ENCODE data around the gene KANSL1. TPM values are rescaled to one million over a fixed set of nuclear protein-coding genes. Genes with fewer than 3 reads are reported as not detected.
A peak's percentile ranks its signal among the peaks of the same experiment; 100 is the strongest.
"Not testable (repeated sequence)": the region's sequence is repeated elsewhere in the genome, so short reads cannot be mapped to it uniquely, and the experiment has no call there.

KANSL1 gene, protein sequence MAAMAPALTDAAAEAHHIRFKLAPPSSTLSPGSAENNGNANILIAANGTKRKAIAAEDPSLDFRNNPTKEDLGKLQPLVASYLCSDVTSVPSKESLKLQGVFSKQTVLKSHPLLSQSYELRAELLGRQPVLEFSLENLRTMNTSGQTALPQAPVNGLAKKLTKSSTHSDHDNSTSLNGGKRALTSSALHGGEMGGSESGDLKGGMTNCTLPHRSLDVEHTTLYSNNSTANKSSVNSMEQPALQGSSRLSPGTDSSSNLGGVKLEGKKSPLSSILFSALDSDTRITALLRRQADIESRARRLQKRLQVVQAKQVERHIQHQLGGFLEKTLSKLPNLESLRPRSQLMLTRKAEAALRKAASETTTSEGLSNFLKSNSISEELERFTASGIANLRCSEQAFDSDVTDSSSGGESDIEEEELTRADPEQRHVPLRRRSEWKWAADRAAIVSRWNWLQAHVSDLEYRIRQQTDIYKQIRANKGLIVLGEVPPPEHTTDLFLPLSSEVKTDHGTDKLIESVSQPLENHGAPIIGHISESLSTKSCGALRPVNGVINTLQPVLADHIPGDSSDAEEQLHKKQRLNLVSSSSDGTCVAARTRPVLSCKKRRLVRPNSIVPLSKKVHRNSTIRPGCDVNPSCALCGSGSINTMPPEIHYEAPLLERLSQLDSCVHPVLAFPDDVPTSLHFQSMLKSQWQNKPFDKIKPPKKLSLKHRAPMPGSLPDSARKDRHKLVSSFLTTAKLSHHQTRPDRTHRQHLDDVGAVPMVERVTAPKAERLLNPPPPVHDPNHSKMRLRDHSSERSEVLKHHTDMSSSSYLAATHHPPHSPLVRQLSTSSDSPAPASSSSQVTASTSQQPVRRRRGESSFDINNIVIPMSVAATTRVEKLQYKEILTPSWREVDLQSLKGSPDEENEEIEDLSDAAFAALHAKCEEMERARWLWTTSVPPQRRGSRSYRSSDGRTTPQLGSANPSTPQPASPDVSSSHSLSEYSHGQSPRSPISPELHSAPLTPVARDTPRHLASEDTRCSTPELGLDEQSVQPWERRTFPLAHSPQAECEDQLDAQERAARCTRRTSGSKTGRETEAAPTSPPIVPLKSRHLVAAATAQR (N-terminal part only)
- total RNA-seq = 10 to 100 TPM; 29.4 to 40.7 TPM
- long read RNA-seq, partial matches to known transcripts = 2 of 12 reads
- long read RNA-seq, other reads (novel, unspliced or antisense) = 9 of 12 reads

DNA sequence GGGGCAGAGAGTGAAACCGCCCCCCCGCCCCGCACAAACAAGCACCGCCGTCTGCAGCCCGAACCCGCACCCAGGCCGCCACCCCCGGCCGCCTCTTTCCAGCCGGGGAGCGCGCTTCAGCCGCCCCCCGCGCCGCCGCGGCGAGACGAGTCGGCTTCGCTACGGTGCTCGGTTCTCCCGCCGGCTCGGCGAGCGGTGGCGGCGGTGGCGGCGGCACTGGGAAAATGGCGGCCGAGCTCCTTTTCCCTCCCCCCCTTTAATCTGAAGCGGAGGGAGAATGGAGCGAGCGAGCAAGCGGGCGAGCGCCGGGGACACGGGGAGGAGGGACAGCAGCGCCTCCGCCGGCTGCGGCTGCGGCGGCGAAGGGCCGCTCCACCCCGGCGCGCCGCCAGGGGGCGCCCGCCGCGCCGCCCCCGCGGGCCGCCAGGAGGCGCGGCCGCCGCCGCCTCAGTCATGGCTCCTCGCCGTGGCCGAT, at the start of gene KANSL1:
Gene KANSL1, minus strand, starts transcription at position 279 of the 475 bp plus-strand sequence. CDS start 21,286 bp downstream, outside the sequence.
- peak; percentile 92 for DNase-seq
- intact Hi-C loops (cut with DNase I) = loop anchor here in 1 of 2 donors (10.0 kb wide), 1 partner anchor 148 kb away; no protein-coding TSS in a partner anchor
- ATAC-seq = peak; percentile 79 to 84

DNA sequence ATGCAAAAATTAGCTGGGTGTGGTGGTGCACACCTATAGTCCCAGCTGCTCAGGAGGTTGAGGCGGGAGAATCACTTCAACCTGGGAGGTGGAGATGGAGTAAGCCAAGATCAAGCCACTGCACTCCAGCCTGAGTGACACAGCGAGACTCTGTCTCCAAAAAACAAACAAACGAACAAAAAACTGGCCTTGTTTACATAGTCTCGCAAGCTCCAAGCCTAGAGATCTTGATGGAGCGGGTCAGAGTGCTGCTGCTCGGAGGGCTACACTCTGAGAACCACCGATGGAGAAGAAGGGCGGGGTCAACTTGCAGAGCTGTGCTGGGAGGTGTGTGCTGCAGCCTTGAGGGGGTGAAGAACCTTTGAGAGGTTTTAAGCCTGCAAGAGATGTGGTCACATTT, 38.1 kb upstream of the KANSL1 start:
- intact Hi-C loops (cut with DNase I); ATAC-seq: not testable (repeated sequence)

DNA sequence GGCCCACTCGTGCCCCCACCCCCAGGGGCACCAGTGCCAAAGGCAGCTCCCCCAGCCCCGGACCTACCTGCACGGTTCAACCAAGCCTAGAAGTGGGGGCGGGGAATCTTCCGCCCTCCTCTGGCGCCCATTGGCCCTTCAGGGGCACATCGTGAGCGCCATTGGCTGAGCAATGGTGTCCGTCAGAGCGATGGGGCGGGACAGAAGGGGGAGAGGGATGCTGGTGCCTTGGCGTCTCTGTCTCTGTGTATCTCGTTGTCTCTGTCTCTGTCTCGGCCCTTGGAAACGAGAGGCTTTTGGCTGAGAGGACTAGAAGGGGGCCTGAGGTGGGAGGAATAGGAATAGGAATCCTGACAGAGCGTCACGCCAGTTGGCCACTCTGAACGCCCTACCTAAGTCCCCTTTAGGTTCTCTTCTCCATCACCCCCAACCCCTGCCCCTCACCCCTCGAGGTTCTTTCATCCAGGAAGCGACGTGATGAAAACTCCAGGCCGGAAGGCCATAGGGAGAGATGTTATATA, 32.1 kb upstream of the KANSL1 start:
- peak; percentile 96 for DNase-seq
- peak; percentile 100 for ATAC-seq
- intact Hi-C loops (cut with DNase I) = not testable (repeated sequence)

More for the DNA sequence above, 38.1 kb upstream of the KANSL1 start:
- not testable (repeated sequence) for DNase-seq

DNA sequence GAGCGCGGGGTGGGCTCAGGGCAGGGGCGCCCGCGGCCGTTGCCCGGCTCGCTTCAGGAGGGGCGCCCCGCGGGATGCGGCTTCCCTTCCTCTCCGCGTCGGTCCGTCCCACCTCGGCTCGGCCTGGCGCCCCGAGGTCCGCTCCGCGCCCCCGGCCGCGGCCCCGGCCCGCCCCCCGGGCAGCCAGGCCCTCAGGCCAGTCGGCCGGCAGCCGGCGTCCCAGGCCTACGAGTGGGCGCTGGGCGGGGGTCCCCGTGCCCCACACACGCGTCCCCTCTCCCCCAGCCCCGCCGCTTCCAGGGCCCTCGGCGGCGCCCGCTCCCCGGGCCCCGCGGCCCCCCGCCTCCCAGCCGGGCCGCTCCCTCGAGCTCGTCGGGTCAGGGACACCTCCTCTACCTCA, 31.6 kb upstream of the KANSL1 start:
- ATAC-seq (peak; percentile 60 to 63), DNase-seq (peak; percentile 36)
- intact Hi-C loops (cut with DNase I) = not testable (repeated sequence)

DNA sequence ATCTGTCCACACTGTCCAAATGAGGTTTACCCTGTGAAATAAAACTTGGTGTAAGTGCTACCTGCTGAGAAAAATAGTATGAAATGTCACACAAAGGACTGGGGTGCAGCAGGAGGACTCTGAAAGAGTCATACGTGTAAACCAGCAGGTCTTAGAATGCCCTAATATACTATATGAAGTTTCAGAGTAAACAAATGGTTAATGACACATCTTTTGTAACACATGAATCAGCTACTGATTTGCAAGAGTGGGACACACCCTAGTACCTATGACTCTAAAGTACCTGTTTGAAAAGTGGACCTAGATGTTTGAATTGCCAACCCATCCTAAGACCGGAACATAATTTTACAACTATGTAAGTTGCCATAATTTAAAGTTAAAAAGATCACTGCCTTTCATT, 29.8 kb upstream of the KANSL1 start:
- DNase-seq; ATAC-seq; intact Hi-C loops (cut with DNase I): not testable (repeated sequence)

DNA sequence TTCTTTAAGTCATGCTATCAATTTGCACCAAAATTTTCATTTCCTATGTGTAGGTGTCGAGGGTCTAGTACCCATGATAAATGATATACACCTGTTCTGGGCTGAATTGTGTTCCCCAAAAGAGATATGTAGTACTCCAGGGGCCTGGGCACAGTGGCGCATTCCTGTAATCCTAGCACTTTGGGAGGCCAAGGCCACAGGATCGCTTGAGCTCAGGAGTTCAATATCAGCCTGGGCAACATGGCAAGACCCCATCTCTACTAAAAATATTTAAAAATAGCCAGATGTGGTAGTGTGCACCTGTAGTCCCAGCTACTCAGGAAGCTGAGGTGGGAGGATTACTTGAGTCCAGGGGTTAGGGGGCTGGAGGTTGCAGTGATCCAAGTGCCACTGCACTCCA, 23.5 kb upstream of the KANSL1 start:
- no peak for DNase-seq
- ATAC-seq = no peak
- intact Hi-C loops (cut with DNase I) = no loop called here

DNA sequence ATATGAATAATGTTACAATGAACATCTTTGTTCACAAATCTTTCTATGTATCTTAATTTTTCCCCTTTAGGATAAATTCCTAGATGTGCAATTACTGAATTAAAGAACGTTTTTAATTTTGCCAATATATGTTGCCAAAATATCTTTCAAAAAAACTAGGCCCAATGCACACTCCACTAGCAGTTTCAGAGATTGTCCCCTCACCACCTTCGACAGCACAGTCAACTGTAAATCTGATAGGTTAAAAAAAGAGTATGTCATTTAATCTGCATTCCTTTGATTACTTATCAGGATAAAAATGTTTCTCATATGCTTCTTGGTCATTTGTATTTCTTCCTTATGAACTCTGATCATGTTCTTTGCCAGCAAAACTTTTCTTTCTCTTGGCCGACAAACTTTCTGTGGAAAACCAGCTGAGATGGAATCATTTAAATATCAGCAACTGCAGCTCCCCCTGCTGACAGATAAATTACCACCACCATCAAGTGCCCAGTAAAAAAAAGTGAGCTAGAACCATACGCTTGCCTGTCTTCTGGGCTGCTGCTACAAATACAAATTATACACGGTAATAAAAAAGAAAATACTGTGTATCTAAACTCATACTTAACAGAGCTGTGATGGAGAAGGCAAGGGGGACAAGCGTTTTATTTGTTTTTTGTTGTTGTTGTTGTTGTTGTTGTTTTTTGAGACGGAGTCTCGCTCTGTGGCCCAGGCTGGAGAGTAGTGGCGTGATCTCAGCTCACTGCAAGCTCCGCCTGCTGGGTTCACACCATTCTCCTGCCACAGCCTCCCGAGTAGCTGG, 19.6 kb upstream of the KANSL1 start:
- intact Hi-C loops (cut with DNase I) = loop anchor here (2.0 to 5.0 kb wide), 2 partner anchors 168 to 211 kb away; no protein-coding TSS in a partner anchor
- DNase-seq (peak; percentile 69), ATAC-seq (peak; percentile 68 to 86)

DNA sequence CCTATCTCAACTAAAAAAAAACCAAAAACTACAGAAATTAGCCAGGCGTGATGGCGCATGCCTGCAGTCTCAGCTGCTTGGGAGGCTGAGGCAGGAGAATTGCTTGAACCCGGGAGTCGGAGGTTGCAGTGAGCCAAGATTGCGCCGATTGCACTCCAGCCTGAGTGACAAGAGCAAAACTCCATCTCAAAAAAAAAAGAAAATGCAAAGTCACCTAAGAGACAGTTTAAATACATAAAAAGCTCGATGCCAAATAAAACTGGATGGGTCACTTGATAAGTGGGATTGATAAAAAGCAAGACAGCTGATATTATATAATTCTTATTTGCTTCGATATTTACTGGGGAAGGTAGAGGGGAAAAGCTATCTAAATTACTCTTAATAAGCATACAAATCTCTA, 15.8 kb upstream of the KANSL1 start:
- ATAC-seq (no peak), DNase-seq (no peak)
- intact Hi-C loops (cut with DNase I) = no loop called here

DNA sequence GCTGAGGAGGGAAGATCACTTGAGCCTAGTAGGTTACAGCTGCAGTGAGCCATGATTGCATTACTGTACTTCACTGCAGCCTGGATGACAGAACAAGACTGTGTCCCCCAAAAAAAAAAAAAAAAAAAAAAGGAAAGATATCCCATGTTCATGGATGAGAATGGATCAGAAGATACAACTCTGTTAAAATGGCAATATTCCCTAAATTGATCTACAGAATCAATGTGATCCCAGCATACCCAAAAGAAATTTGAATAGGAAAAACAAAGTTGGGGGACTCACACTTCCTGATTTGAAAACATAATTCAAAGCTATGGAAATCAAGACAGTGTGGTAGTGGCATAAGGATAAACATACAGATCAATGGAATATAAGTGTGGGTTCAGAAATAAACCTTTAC, 12.7 kb upstream of the KANSL1 start:
- no peak for ATAC-seq
- DNase-seq = no peak
- intact Hi-C loops (cut with DNase I) = no loop called here

DNA sequence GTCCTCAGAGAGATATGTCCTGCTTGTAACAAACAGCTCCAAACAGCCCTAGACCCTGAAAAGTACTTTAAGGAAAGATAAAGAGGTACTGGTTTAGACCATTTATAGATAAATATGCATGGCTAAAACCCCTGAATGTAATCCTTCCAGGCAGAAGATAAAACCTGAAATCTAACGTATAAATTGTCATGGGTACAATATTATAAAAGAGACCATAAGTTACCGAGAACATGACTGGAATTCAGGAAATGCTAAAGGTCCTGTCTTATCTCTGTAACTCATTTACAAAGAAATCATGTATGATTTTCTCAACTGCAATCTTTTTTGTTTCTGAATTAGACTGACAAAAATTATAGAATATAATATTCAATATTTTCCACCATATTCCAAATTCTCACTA, 9.2 kb upstream of the KANSL1 start:
- ATAC-seq = no peak
- intact Hi-C loops (cut with DNase I) = no loop called here

DNA sequence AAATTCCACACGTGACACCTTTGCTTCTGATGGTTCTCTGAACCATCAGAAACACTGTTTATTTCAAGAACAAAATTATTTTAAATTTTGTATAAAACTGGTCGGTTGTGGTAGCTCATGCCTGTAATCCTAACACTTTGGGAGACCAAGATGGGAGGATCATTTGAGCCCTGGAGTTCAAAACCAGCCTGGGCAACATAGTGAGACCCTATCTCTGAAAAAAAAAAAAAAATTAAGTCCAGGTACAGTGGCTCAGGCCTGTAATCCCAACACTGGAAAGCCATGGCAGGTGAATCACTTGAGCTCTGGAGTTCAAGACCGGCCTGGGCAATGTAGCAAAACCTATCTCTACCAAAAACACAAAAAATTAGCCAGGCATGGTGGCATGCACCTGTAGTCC, 8.3 kb upstream of the KANSL1 start:
- DNase-seq = no peak
- no peak for ATAC-seq
- intact Hi-C loops (cut with DNase I) = no loop called here

More for the DNA sequence above, 9.2 kb upstream of the KANSL1 start:
- no peak for DNase-seq

DNA sequence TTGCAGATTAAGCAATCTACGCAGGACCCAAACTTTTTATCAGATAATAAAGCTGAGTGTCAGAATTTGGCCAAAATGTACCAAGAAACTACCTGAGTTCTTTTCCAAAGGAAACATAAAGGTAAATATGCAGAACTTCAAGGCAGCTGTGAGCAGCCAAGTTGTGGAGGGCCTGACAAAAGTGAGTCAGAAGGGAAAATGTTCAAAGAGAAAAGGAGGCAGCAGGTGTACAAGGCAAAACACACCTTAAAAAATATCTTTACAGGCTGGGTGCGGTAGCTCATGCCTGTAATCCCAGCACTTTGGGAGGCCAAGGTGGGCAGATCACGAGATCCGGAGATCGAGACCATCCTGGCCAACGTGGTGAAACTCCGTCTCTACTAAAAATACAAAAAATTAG, 7.0 kb upstream of the KANSL1 start:
- intact Hi-C loops (cut with DNase I) = no loop called here
- ATAC-seq (no peak), DNase-seq (no peak)

DNA sequence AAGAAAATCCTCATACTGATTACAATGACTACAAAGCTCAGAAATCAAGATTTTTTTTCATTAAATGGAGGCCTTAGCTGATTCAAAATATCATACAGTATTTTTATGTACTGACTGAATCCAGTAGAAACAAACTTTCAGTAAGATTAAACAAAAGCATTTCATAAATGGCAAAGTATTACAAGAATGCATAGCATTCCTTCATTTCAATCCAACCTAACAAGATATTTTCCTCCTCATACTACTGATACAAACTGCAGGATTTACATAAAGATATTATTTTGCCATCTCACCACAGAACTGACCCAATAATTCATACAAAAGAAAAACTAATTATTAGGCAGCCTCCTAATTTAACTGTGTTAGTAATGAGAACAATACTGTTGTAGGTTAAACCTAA, 6.2 kb upstream of the KANSL1 start:
- ATAC-seq = no peak
- intact Hi-C loops (cut with DNase I) = loop anchor here in 1 of 2 donors (10.0 kb wide), 1 partner anchor 155 kb away; no protein-coding TSS in a partner anchor

DNA sequence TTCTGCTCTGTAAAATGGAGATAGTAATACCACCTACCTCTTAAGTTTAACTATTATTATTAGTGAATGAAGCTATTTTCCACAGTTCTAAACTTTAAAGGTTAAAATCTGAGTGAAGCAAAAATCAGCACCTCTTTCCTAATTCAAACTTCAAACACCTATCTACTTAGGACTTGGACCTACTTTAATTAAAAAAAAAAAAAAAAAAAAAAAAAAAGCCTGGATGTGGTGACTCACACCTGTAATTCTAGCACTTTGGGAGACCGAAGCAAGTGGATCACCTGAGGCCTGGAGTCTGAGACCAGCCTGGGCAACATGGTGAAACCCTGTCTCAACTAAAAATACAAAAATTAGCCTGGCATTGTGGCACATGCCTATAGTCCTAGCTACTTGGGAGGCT, 5.0 kb upstream of the KANSL1 start:
- ATAC-seq (no peak), DNase-seq (no peak)
- intact Hi-C loops (cut with DNase I) = loop anchor here in 1 of 2 donors (10.0 kb wide), 1 partner anchor 153 kb away; no protein-coding TSS in a partner anchor

More for the DNA sequence above, 6.2 kb upstream of the KANSL1 start:
- no peak for DNase-seq

DNA sequence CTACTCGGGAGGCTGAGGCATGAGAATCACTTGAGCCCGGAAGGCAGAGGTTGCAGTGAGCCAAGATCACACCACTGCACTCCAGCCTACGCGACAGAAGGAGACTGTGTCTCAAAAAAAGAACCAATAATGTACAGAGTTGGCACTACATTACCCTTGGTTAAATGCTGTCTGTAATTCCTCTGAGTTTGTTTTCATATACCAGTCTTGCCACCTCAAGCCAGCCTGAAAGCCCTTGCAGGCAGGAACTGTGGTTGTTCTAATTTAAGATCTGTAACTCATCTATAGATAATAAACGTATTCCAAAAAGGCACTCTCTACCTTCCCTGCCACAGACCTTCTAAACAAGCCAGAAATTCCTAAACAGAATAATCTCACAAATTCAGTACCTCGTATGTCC, 4.3 kb upstream of the KANSL1 start:
- ATAC-seq (no peak), DNase-seq (no peak)
- intact Hi-C loops (cut with DNase I) = loop anchor here in 1 of 2 donors (10.0 kb wide), 1 partner anchor 153 kb away; no protein-coding TSS in a partner anchor

DNA sequence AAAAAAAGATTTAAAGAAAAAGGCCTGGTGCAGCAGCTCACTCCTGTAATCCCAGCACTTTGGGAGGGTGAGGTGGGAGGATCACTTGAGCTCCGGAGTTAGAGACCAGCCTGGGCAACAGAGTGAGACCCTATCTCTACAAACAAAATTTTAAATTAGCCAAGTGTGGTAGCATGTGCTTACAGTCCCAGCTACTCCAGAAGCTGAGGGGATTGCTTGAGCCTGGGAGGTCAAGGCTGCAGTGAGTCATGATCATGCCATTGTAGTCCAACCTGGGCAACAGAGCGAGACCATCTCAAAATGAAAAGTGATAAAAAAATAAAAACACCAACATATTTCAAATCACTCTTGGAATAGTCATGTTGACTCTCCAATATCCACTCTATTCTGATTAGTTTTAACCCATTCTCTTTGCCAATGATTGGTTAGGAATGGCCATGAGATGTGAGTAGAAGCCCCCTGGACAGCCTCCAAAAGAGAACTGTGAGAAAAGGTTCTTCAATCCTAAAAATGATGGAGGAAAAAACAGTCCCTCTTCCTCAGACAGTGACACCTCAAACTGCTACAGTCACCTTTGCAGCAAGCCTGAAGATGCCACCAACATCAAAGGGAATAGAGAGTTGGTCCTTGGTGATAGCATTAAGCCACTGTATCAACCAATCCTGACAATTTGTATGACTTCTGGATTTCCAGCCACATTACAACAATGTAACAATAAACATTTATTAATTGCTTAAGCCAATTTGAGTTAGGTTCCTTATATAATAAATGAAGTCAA, 2.9 kb upstream of the KANSL1 start:
- DNase-seq (no peak), ATAC-seq (no peak)
- intact Hi-C loops (cut with DNase I) = loop anchor here in 1 of 2 donors (10.0 kb wide), 1 partner anchor 151 kb away; no protein-coding TSS in a partner anchor
